Activated CD8-positive, alpha-beta memory T cell treated with anti-CD3 and anti-CD28 coated beads, Interleukin-2, amount 50 U/mL, for 4 hours (primary cell): ENCODE data around the gene OMP.

ENCODE experiments used
- DNase-seq: peaks from one replicate; pipeline ENCODE4 v3.0.0-alpha.2; 2020

The OMP gene

GRCh38 chr11:77069969-77070582 lies 32.6 kb upstream of the OMP start:
- DNase-seq, result no peak

GRCh38 chr11:77071077-77071476 lies 31.6 kb upstream of the OMP start:
- no peak for DNase-seq

GRCh38 chr11:77071671-77072605 lies 30.7 kb upstream of the OMP start:
- peak; percentile 9 for DNase-seq

- DNase-seq, result no peak
Observed at GRCh38 chr11:77072851-77073327, 29.8 kb upstream of the OMP start.

GRCh38 chr11:77073328-77074001 lies 29.2 kb upstream of the OMP start:
- no peak for DNase-seq

GRCh38 chr11:77074205-77074604 lies 28.4 kb upstream of the OMP start:
- DNase-seq, result no peak

- no peak for DNase-seq
Observed at GRCh38 chr11:77074626-77075221, 27.9 kb upstream of the OMP start.

GRCh38 chr11:77075425-77075905 lies 27.2 kb upstream of the OMP start:
- no peak for DNase-seq

- DNase-seq, result no peak
Observed at GRCh38 chr11:77079666-77080065, 23.0 kb upstream of the OMP start.

GRCh38 chr11:77080643-77081210 lies 21.9 kb upstream of the OMP start:
- no peak for DNase-seq

DNA sequence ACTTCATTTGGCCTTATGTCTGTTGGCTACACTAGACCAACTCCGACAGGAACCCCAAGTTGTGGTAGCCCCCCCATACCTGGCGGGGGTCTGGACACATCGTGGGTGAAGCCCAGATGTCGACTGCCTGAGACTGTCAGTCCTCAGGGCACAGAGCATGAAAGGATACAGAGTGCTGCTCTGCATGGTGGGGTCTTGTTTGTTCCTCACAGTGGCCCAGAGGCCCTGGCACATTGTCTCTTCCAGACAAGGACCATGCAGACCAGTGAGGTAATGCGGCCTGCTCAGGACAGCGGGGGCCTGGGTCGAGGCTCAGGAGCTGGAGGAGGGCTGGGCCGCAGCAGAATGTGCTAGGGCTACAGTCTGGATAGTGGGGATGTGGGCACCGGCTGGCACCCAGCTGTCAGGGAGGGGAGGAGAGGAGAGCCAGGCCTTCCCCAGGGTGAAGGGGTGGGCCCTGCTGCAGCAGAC lies 21.2 kb upstream of the OMP start:
- DNase-seq, result peak; percentile 12

GRCh38 chr11:77081976-77082836 lies 20.4 kb upstream of the OMP start:
- peak; percentile 11 for DNase-seq

DNA sequence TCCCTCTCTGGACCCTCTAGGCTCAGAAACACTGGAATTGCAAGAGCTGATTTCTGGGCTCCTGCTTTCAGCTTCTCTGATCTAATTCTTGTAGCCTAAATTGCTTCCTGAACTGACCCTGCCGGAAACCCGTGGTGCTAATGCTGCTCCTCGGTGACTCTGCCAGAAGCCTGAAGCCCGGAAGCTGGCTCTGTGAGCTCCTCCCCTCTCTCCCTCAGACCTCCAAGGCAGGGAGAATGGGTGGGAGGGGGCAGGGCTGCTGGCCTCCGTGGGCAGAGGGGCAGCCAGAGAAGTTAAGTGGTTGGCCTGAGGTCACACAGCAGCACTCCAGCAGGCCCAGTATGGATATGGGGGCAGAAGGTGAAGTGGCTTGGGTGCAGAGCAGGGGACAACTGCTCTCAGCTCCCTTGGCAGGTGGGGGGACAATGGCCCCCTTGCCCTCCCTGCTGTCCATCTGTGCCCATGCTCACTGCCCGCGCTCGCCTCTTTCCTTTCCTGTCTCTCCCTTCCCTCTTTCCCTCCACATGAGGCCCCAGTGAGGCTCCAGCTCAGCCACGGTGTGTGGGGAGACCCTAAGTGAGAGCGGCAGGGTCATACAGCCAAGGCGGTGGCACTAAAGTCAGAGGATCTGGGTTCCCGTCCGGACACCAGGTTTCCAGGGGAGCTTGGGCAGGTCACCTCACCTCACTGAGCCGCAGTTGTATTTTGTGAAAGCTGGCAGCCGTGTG lies 19.6 kb upstream of the OMP start:
- DNase-seq, result peak; percentile 34

DNA sequence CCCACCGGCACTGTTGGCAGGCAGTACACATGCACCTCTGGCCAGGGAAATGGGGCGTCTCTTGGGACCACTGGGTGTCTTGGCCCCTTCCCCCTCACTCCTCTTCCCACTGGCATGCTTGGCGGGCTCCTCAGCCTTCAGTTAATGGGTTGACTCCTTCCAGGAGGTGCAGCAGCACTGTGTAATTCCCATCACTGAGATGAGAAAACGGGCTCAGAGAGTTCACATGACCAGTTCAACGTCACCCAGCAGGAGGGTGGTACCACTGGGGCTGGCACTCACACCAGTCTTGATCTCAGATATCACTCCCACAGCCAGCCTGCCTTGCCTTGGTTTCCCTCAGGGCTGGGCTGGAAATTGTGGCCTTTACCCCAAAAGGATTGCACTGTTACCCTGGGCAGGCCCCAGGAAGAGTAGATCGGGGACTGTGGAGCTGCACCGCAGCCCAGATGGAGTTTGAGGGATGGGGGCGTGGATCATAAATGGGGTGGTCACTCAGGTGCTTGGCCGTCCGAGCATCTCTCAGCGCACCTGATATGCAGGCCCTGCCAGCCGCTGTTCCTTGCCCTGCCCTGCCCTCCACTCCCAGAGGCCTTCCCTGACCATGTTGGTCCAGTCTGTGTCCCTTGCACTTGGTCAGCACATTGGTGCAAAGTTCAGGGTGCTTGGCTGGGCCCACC lies 18.9 kb upstream of the OMP start:
- DNase-seq, result peak; percentile 6

- DNase-seq, result peak; percentile 11
Observed at GRCh38 chr11:77084581-77085191, 18.0 kb upstream of the OMP start.

DNA sequence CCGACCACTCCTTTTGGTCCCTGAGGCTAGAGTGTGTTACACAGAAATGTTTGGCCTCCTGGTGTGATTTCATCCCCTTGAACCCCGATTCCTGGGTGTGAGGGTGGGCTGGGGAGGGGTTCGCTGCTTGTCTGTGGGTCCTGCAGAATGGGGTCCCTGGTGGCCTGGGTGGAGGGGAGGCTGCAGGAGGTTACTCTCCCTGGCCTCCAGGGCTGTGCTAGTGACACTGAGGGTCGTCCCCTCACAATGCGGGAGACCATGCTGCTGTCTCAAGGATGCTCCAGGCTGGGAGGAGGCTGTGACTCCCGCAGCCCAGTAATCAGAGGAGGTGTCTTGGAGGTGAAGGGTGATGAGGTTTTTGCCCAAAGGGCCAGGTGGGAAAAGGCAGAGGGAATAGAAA lies 17.0 kb upstream of the OMP start:
- peak; percentile 6 for DNase-seq

GRCh38 chr11:77086521-77087472 lies 15.8 kb upstream of the OMP start:
- DNase-seq, result no peak

- DNase-seq, result no peak
Observed at GRCh38 chr11:77087723-77088225, 14.9 kb upstream of the OMP start.
